ENCODE results near the gene RFTN1. TPM values are rescaled to one million over a fixed set of nuclear protein-coding genes. Genes with fewer than 3 reads are reported as not detected.

RFTN1 gene
- total RNA-seq, 1 donor from 2014 or later = 84.1 TPM

GRCh38 chr3:16423298-16423697, 90.2 kb downstream of the RFTN1 start:
- no peak for DNase-seq (ENCODE audit: extremely low spot score, unreplicated experiment)
- Mint-ChIP-seq H3K4me1 (ENCODE audit: unreplicated experiment) (peaks cover 36% of the 10 kb centered on the region), H3K27ac (ENCODE audit: unreplicated experiment) (no peak overlapping the region), H3K36me3 (ENCODE audit: unreplicated experiment) (peaks cover 9% of the 10 kb centered on the region), H3K9me3 (ENCODE audit: unreplicated experiment) (no peaks in the 10 kb centered on the region), H3K4me3 (ENCODE audit: unreplicated experiment) (no peak overlapping the region), H3K27me3 (ENCODE audit: unreplicated experiment) (no peaks in the 10 kb centered on the region)
- no peak for TF ChIP-seq CTCF (IDR thresholded peaks at IDR 0.05)

GRCh38 chr3:16419640-16420241, 93.8 kb downstream of the RFTN1 start:
- Mint-ChIP-seq H3K9me3 (ENCODE audit: unreplicated experiment) (no peaks in the 10 kb centered on the region), H3K36me3 (ENCODE audit: unreplicated experiment) (peaks cover 7% of the 10 kb centered on the region), H3K4me3 (ENCODE audit: unreplicated experiment) (no peak overlapping the region), H3K27ac (ENCODE audit: unreplicated experiment) (peak overlapping the region; percentile 55), H3K27me3 (ENCODE audit: unreplicated experiment) (no peaks in the 10 kb centered on the region), H3K4me1 (ENCODE audit: unreplicated experiment) (peaks cover 50% of the 10 kb centered on the region)
- no peak for TF ChIP-seq CTCF (IDR thresholded peaks at IDR 0.05)
- DNase-seq (ENCODE audit: extremely low spot score, unreplicated experiment) = no peak

- no peaks in the 10 kb centered on the region for H3K27me3 Mint-ChIP-seq (ENCODE audit: unreplicated experiment)
- peaks cover 54% of the 10 kb centered on the region for H3K4me1 Mint-ChIP-seq (ENCODE audit: unreplicated experiment)
- H3K4me3 Mint-ChIP-seq (ENCODE audit: unreplicated experiment) = no peak overlapping the region
- H3K36me3 Mint-ChIP-seq (ENCODE audit: unreplicated experiment) = peaks cover 15% of the 10 kb centered on the region
- no peak for TF ChIP-seq CTCF (IDR thresholded peaks at IDR 0.05)
- H3K9me3 Mint-ChIP-seq (ENCODE audit: unreplicated experiment) = no peaks in the 10 kb centered on the region
- no peak overlapping the region for H3K27ac Mint-ChIP-seq (ENCODE audit: unreplicated experiment)
- DNase-seq (ENCODE audit: extremely low spot score, unreplicated experiment) = no peak
These were observed 95.4 kb downstream of the RFTN1 start for GRCh38 chr3:16417945-16418739.

- Mint-ChIP-seq H3K27me3 (ENCODE audit: unreplicated experiment) (no peaks in the 10 kb centered on the region), H3K27ac (ENCODE audit: unreplicated experiment) (peak overlapping the region; percentile 79), H3K4me3 (ENCODE audit: unreplicated experiment) (no peak overlapping the region), H3K9me3 (ENCODE audit: unreplicated experiment) (no peaks in the 10 kb centered on the region), H3K4me1 (ENCODE audit: unreplicated experiment) (peaks cover 54% of the 10 kb centered on the region), H3K36me3 (ENCODE audit: unreplicated experiment) (peaks cover 20% of the 10 kb centered on the region)
- DNase-seq (ENCODE audit: extremely low spot score, unreplicated experiment) = no peak
- TF ChIP-seq CTCF (IDR thresholded peaks at IDR 0.05) = no peak
These were observed 97.5 kb downstream of the RFTN1 start for GRCh38 chr3:16415911-16416476.

- H3K9me3 Mint-ChIP-seq (ENCODE audit: unreplicated experiment) = no peaks in the 10 kb centered on the region
- no peak for DNase-seq (ENCODE audit: extremely low spot score, unreplicated experiment)
- peaks cover 18% of the 10 kb centered on the region for H3K36me3 Mint-ChIP-seq (ENCODE audit: unreplicated experiment)
- H3K4me3 Mint-ChIP-seq (ENCODE audit: unreplicated experiment) = no peak overlapping the region
- H3K27me3 Mint-ChIP-seq (ENCODE audit: unreplicated experiment) = no peaks in the 10 kb centered on the region
- H3K4me1 Mint-ChIP-seq (ENCODE audit: unreplicated experiment) = peaks cover 34% of the 10 kb centered on the region
- H3K27ac Mint-ChIP-seq (ENCODE audit: unreplicated experiment) = no peak overlapping the region
- TF ChIP-seq CTCF (IDR thresholded peaks at IDR 0.05) = no peak
These were observed 100.2 kb downstream of the RFTN1 start for GRCh38 chr3:16413321-16413720.

Measured in osteocyte (in vitro differentiated cells).